Measurements from ENCODE around the gene PACSIN1.

- TF ChIP-seq CTCF (IDR thresholded peaks at IDR 0.05) (no peak), POLR2AphosphoS5 (IDR thresholded peaks at IDR 0.05) (no peak), POLR2A (IDR thresholded peaks at IDR 0.05) (no peak)
Measured at GRCh38 chr6:34555328-34555727, 89.5 kb downstream of the PACSIN1 start.

All from breast epithelium (tissue), 3 donors.